K562 (cell line): Measurements from ENCODE around the gene DTNB.

ENCODE experiments used
- ARID1B ChIP-seq: fragments of 450-650 bp; IDR thresholded peaks from 2 replicates; pipeline ENCODE4 v1.6.1; 2016; ENCODE audit warnings: antibody characterized with exemption, mild to moderate bottlenecking, inconsistent platforms
- ATF3 ChIP-seq, 2 experiments: fragments of 450-650 bp in 1 of 2; sonication (generic) in 1 of 2; formaldehyde crosslinking in 1 of 2; IDR thresholded peaks in 1 of 2; conservative IDR thresholded peaks in 1 of 2; 2 replicates each; pipeline versions ENCODE4 v1.6.1 to v1.8.1; 2016 to 2023; ENCODE audit warnings: mild to moderate bottlenecking in 2 of 2, moderate library complexity in 2 of 2, inconsistent platforms in 1 of 2, missing genetic modification reagents in 1 of 2
- CTCF ChIP-seq, 3 experiments: IDR thresholded peaks in 2 of 3; conservative IDR thresholded peaks in 1 of 3; 2 replicates each; pipeline ENCODE4 v1.5.1; 2011 to 2012; ENCODE audit warnings: low read length in 3 of 3, mild to moderate bottlenecking in 3 of 3, control low read depth in 2 of 3, improper control_type of control experiment in 1 of 3, inconsistent platforms in 1 of 3, low read depth in 1 of 3, mixed read lengths in 1 of 3, moderate library complexity in 1 of 3; ENCODE audit not compliant: insufficient read depth in 2 of 3
- GTF2F1 ChIP-seq: IDR thresholded peaks from 2 replicates; pipeline ENCODE4 v1.6.1; 2011; ENCODE audit warnings: low read depth, low read length, improper control_type of control experiment
- KDM1A ChIP-seq, 2 experiments: fragments of 450-650 bp; IDR thresholded peaks; 2 replicates each; pipeline ENCODE4 v1.6.1; 2016; ENCODE audit warnings: mild to moderate bottlenecking in 2 of 2
- REST ChIP-seq, 2 experiments: fragments of 450-650 bp; formaldehyde crosslinking in 1 of 2; IDR thresholded peaks; 2 replicates each; pipeline versions ENCODE4 v1.4.0 to v1.6.1; 2014 to 2020; ENCODE audit warnings: mild to moderate bottlenecking in 2 of 2, borderline replicate concordance in 1 of 2, low read depth in 1 of 2

- TF ChIP-seq ARID1B (no peak), KDM1A (IDR thresholded peaks at IDR 0.05) (no peak), CTCF (IDR thresholded peaks at IDR 0.05 in 2 of 3, conservative IDR thresholded peaks at IDR 0.05 in 1 of 3; ENCODE audit: insufficient read depth in 2 of 3, low read depth in 1 of 3, low read length in 3 of 3) (no peak), GTF2F1 (no peak), REST (IDR thresholded peaks at IDR 0.05; ENCODE audit: borderline replicate concordance) (no peak), REST (CRISPR knock-in tag; IDR thresholded peaks at IDR 0.05; ENCODE audit: low read depth) (no peak), ATF3 (IDR thresholded peaks at IDR 0.05) (no peak), ATF3 (CRISPR knock-in tag; conservative IDR thresholded peaks at IDR 0.05) (no peak)
Measured at GRCh38 chr2:25588576-25588975, 84.8 kb downstream of the DTNB start.
